H9 (cell line): Measurements from ENCODE around the gene YBEY. TPM values are rescaled to one million over a fixed set of nuclear protein-coding genes. Genes with fewer than 3 reads are reported as not detected.

Experiments used
- DNase-seq: peaks from one replicate; pipeline ENCODE4 v3.0.0-alpha.2; 2017
- H2AFZ ChIP-seq: one replicate; pipeline ENCODE4 v1.6.1; 2013; ENCODE audit warnings: mild to moderate bottlenecking, low read length, control low read depth, moderate library complexity
- H2AK5ac ChIP-seq: 2 replicates; pipeline ENCODE4 v1.6.1; 2013; ENCODE audit warnings: low read length, control low read depth, mixed read lengths; ENCODE audit not compliant: insufficient read length
- H2BK120ac ChIP-seq: one replicate; pipeline ENCODE4 v1.6.1; 2013; ENCODE audit warnings: low read depth, mild to moderate bottlenecking, low read length, control low read depth, inconsistent platforms; ENCODE audit not compliant: poor library complexity, severe bottlenecking
- H2BK12ac ChIP-seq: 2 replicates; pipeline ENCODE4 v1.6.1; 2013; ENCODE audit warnings: low read length, control low read depth, mixed read lengths, low read depth; ENCODE audit not compliant: insufficient read length
- H2BK15ac ChIP-seq: 2 replicates; pipeline ENCODE4 v1.6.1; 2013; ENCODE audit warnings: low read depth, low read length, control low read depth
- H2BK20ac ChIP-seq: one replicate; pipeline ENCODE4 v1.6.1; 2013; ENCODE audit warnings: low read depth, mild to moderate bottlenecking, low read length, control low read depth, inconsistent platforms; ENCODE audit not compliant: poor library complexity, severe bottlenecking
- H2BK5ac ChIP-seq: 2 replicates; pipeline ENCODE4 v1.6.1; 2013; ENCODE audit warnings: low read length, control low read depth, mixed read lengths; ENCODE audit not compliant: insufficient read length
- H3K14ac ChIP-seq: 2 replicates; pipeline ENCODE4 v1.6.1; 2013; ENCODE audit warnings: low read length, control low read depth; ENCODE audit not compliant: insufficient read depth
- H3K18ac ChIP-seq: 2 replicates; pipeline ENCODE4 v1.6.1; 2013; ENCODE audit warnings: low read depth, mild to moderate bottlenecking, mixed read lengths, low read length, control low read depth; ENCODE audit not compliant: insufficient read length
- H3K23ac ChIP-seq: 2 replicates; pipeline ENCODE4 v1.6.1; 2013; ENCODE audit warnings: low read length, control low read depth, mixed read lengths, low read depth; ENCODE audit not compliant: insufficient read length
- H3K23me2 ChIP-seq: 2 replicates; pipeline ENCODE4 v1.6.1; 2013; ENCODE audit warnings: low read depth, mild to moderate bottlenecking, mixed read lengths, low read length, control low read depth; ENCODE audit not compliant: insufficient read length, poor library complexity, severe bottlenecking
- H3K27ac ChIP-seq: 2 replicates; pipeline ENCODE4 v1.5.1; 2013; ENCODE audit warnings: low read length, control low read depth, mixed read lengths, low read depth; ENCODE audit not compliant: insufficient read length
- H3K27me3 ChIP-seq: 2 replicates; pipeline ENCODE4 v1.6.1; 2013; ENCODE audit warnings: low read length, control low read depth, inconsistent platforms; ENCODE audit not compliant: insufficient read depth
- H3K4ac ChIP-seq: 2 replicates; pipeline ENCODE4 v1.6.1; 2013; ENCODE audit warnings: low read depth, mild to moderate bottlenecking, control low read depth, inconsistent platforms, low read length, moderate library complexity
- H3K4me1 ChIP-seq: 2 replicates; pipeline ENCODE4 v1.6.1; 2013; ENCODE audit warnings: low read length, control low read depth, inconsistent platforms; ENCODE audit not compliant: insufficient read depth
- H3K4me2 ChIP-seq: 2 replicates; pipeline ENCODE4 v1.6.1; 2013; ENCODE audit warnings: low read length, control low read depth, mixed read lengths; ENCODE audit not compliant: insufficient read length, insufficient read depth
- H3K56ac ChIP-seq: 2 replicates; pipeline ENCODE4 v1.6.1; 2013; ENCODE audit warnings: low read depth, mild to moderate bottlenecking, mixed read lengths, low read length, control low read depth; ENCODE audit not compliant: insufficient read length
- H3K79me1 ChIP-seq: 2 replicates; pipeline ENCODE4 v1.6.1; 2013; ENCODE audit warnings: low read depth, mild to moderate bottlenecking, moderate library complexity, low read length, control low read depth, inconsistent platforms; ENCODE audit not compliant: insufficient read depth, poor library complexity, severe bottlenecking
- H3K79me2 ChIP-seq: 2 replicates; pipeline ENCODE4 v1.6.1; 2013; ENCODE audit warnings: low read length, control low read depth, inconsistent platforms; ENCODE audit not compliant: insufficient read depth
- H3K9ac ChIP-seq: 2 replicates; pipeline ENCODE4 v1.6.1; 2013; ENCODE audit warnings: low read length, control low read depth, mixed read lengths; ENCODE audit not compliant: insufficient read length; ENCODE audit errors: extremely low read depth
- H3K9me3 ChIP-seq: one replicate; pipeline ENCODE4 v1.6.1; 2013; ENCODE audit warnings: low read depth, low read length, inconsistent platforms; ENCODE audit not compliant: control insufficient read depth
- H3T11ph ChIP-seq: one replicate; pipeline ENCODE4 v1.6.1; 2013; ENCODE audit warnings: mild to moderate bottlenecking, low read length, control low read depth, inconsistent platforms
- H4K20me1 ChIP-seq: one replicate; pipeline ENCODE4 v1.6.1; 2013; ENCODE audit not compliant: control insufficient read depth, insufficient read length, insufficient read depth
- H4K5ac ChIP-seq: 2 replicates; pipeline ENCODE4 v1.6.1; 2013; ENCODE audit warnings: low read depth, mild to moderate bottlenecking, mixed read lengths, low read length, control low read depth; ENCODE audit not compliant: insufficient read length
- H4K8ac ChIP-seq: replicated peaks from 2 replicates; pipeline ENCODE4 v1.6.1; 2013; ENCODE audit warnings: low read length, control low read depth, mixed read lengths, low read depth; ENCODE audit not compliant: insufficient read length
- H4K91ac ChIP-seq: 2 replicates; pipeline ENCODE4 v1.6.1; 2013; ENCODE audit warnings: low read depth, mild to moderate bottlenecking, moderate library complexity, mixed read lengths, low read length, control low read depth; ENCODE audit not compliant: insufficient read length
- H3K27ac Mint-ChIP-seq, 3 experiments: 2 replicates in 2 of 3; 3 replicates in 1 of 3; pipeline ENCODE4 v1.8.0; 2020 to 2021; ENCODE audit warnings: mixed read lengths in 3 of 3, mild to moderate bottlenecking in 1 of 3, moderate library complexity in 1 of 3
- H3K27me3 Mint-ChIP-seq: 2 replicates; pipeline ENCODE4 v1.8.0; 2021; ENCODE audit warnings: low read depth, mild to moderate bottlenecking, moderate library complexity, mixed read lengths
- H3K36me3 Mint-ChIP-seq, 3 experiments: 2 replicates in 2 of 3; 3 replicates in 1 of 3; pipeline ENCODE4 v1.8.0; 2020 to 2021; ENCODE audit warnings: low read depth in 3 of 3, mixed read lengths in 3 of 3; ENCODE audit not compliant: insufficient read depth in 1 of 3
- H3K4me1 Mint-ChIP-seq, 2 experiments: 2 replicates each; pipeline ENCODE4 v1.8.0; 2020; ENCODE audit warnings: mixed read lengths in 2 of 2
- H3K4me3 Mint-ChIP-seq, 2 experiments: 2 replicates in 1 of 2; 3 replicates in 1 of 2; pipeline ENCODE4 v1.8.0; 2020 to 2021; ENCODE audit warnings: mild to moderate bottlenecking in 2 of 2, mixed read lengths in 2 of 2, moderate library complexity in 1 of 2
- H3K9me3 Mint-ChIP-seq, 2 experiments: 2 replicates in 1 of 2; 3 replicates in 1 of 2; pipeline ENCODE4 v1.8.0; 2020; ENCODE audit warnings: mild to moderate bottlenecking in 2 of 2, mixed read lengths in 2 of 2, moderate library complexity in 1 of 2
- WGBS: extraction: QIAGEN DNeasy Blood & Tissue Kit; methylation state at CpG from one replicate; pipeline ENCODE4 v1.1.7; 2013; ENCODE audit warnings: missing lambda C conversion rate, low lambda C conversion rate, mixed read lengths; ENCODE audit not compliant: insufficient read length; ENCODE audit errors: extremely low coverage; 5-methylcytosine and 5-hydroxymethylcytosine counted together
- total RNA-seq: library from RNA; stranded (reverse); gene quantifications from 2 replicates; pipeline ENCODE4 v1.2.1, GENCODE V29; 2021
- TF ChIP-seq, protein P1 (sequence below): fragments of 200-600 bp; sonication (generic); conservative IDR thresholded peaks from 3 replicates; pipeline ENCODE4 v1.8.0; 2021; ENCODE audit warnings: antibody characterized with exemption, mild to moderate bottlenecking

YBEY gene
- total RNA-seq, 1 experiment from 2014 or later = 26.2 TPM

DNA sequence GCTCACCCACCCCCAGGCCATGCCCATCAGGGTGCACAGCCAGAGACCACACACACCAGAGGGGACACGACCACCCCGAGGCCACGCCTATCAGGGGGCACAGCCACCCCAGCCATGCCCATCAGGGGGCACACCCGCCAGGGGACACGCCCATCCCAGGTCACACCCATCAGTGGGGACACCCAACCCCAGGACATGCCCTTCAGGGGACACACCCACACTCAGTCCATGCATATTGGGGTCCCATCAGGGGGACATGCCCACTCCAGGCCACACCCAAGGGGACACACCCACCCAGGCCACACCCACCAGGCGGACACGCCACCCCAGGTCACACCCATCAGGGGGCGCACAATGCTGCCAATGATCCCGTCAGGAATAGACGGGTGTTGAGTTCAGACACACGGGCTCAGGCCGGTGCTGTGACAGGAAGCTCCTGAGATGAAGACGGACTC is 21.4 kb upstream of the YBEY start:
- Histone ChIP-seq H3K79me2 (no peaks in the 10 kb centered on the region), H3K27ac (no peak overlapping the region), H3K9me3 (no peaks in the 10 kb centered on the region), H3K18ac (no peak overlapping the region), H2BK120ac (no peak overlapping the region), H3K14ac (no peak overlapping the region), H4K91ac (no peak overlapping the region), H3K56ac (no peak overlapping the region), H3K4me1 (no peaks in the 10 kb centered on the region), H2AFZ (no peak overlapping the region), H3K4ac (no peak overlapping the region), H3K9ac (no peak overlapping the region), H2BK12ac (no peak overlapping the region), H3K23ac (no peak overlapping the region), H4K20me1 (no peaks in the 10 kb centered on the region), H2AK5ac (no peak overlapping the region), H2BK5ac (no peak overlapping the region), H4K8ac (no peak overlapping the region), H2BK15ac (no peak overlapping the region), H3K27me3 (no peaks in the 10 kb centered on the region), H3K23me2 (no peaks in the 10 kb centered on the region), H3K79me1 (no peaks in the 10 kb centered on the region), H4K5ac (no peak overlapping the region), H2BK20ac (no peak overlapping the region), H3K4me2 (no peak overlapping the region), H3T11ph (no peak overlapping the region)
- no peak overlapping the region for H3K27ac Mint-ChIP-seq
- TF ChIP-seq, protein P1, sequence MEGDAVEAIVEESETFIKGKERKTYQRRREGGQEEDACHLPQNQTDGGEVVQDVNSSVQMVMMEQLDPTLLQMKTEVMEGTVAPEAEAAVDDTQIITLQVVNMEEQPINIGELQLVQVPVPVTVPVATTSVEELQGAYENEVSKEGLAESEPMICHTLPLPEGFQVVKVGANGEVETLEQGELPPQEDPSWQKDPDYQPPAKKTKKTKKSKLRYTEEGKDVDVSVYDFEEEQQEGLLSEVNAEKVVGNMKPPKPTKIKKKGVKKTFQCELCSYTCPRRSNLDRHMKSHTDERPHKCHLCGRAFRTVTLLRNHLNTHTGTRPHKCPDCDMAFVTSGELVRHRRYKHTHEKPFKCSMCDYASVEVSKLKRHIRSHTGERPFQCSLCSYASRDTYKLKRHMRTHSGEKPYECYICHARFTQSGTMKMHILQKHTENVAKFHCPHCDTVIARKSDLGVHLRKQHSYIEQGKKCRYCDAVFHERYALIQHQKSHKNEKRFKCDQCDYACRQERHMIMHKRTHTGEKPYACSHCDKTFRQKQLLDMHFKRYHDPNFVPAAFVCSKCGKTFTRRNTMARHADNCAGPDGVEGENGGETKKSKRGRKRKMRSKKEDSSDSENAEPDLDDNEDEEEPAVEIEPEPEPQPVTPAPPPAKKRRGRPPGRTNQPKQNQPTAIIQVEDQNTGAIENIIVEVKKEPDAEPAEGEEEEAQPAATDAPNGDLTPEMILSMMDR = no peak; the same call in 2 of the 3 replicates
- no peaks in the 10 kb centered on the region for H3K4me1 Mint-ChIP-seq
- H3K36me3 Mint-ChIP-seq = peaks cover 36 to 81% (median 79%) of the 10 kb centered on the region in 3 experiments; a peak in 6 of 7 replicates
- no peak overlapping the region for H3K4me3 Mint-ChIP-seq
- no peaks in the 10 kb centered on the region for H3K9me3 Mint-ChIP-seq
- no peak for DNase-seq
- no CpG with 5 or more reads among the region's 13 CpGs for WGBS
- no peaks in the 10 kb centered on the region for H3K27me3 Mint-ChIP-seq
